ENCODE measurements around the gene BPIFB1. TPM values are rescaled to one million over a fixed set of nuclear protein-coding genes. Genes with fewer than 3 reads are reported as not detected.

The BPIFB1 gene
- total RNA-seq, 1 experiment from 2014 or later: not detected

DNA sequence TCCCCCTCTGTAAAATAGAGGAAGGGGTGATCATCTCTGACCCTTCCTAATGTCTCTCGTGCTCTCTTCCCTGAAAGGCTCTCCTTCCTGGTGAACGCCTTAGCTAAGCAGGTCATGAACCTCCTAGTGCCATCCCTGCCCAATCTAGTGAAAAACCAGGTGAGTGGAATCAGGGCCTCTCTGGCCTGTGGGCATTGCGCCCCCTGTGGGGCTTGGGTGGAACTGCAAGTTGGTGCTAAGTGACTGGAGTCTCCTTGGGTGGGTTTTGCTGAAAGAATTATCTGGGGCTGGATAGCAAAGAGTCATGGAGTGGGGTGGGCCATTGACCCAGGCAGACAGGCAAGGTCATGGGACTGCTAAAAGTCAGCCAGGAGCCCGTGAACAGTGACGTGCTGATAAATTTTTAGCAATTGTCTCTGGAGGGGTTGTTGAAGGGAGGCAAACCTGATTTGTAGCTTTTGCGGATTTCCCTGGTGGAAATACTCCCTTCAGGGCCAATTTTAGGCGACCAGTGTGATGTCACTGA, 8.9 kb downstream of the BPIFB1 start:
- ChIA-PET POLR2A (no interaction called here), CTCF (interaction anchor here (0.7 to 3.1 kb wide), 7 partner anchors 10 to 390 kb away, joined by 3 to 16 read pairs (median 4); no protein-coding TSS in a partner anchor)
- peaks cover 86% of the 10 kb centered on the region for H3K27me3 Mint-ChIP-seq (ENCODE audit: insufficient read depth, unreplicated experiment)
- H3K36me3 Mint-ChIP-seq (ENCODE audit: insufficient read depth, unreplicated experiment): no peaks in the 10 kb centered on the region
- H3K9me3 Mint-ChIP-seq (ENCODE audit: unreplicated experiment): no peaks in the 10 kb centered on the region
- H3K4me1 Mint-ChIP-seq (ENCODE audit: insufficient read depth, unreplicated experiment): no peaks in the 10 kb centered on the region
- peak; percentile 49 for DNase-seq (ENCODE audit: unreplicated experiment)
- H3K27ac Mint-ChIP-seq (ENCODE audit: low read depth, unreplicated experiment): no peak overlapping the region
- TF ChIP-seq, protein P1, sequence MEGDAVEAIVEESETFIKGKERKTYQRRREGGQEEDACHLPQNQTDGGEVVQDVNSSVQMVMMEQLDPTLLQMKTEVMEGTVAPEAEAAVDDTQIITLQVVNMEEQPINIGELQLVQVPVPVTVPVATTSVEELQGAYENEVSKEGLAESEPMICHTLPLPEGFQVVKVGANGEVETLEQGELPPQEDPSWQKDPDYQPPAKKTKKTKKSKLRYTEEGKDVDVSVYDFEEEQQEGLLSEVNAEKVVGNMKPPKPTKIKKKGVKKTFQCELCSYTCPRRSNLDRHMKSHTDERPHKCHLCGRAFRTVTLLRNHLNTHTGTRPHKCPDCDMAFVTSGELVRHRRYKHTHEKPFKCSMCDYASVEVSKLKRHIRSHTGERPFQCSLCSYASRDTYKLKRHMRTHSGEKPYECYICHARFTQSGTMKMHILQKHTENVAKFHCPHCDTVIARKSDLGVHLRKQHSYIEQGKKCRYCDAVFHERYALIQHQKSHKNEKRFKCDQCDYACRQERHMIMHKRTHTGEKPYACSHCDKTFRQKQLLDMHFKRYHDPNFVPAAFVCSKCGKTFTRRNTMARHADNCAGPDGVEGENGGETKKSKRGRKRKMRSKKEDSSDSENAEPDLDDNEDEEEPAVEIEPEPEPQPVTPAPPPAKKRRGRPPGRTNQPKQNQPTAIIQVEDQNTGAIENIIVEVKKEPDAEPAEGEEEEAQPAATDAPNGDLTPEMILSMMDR (IDR thresholded peaks at IDR 0.05; ENCODE audit: unreplicated experiment): peak; percentile 97
- intact Hi-C loops (cut with micrococcal nuclease): loop anchor here (10.0 kb wide), 1 partner anchor 617 kb away; the partner anchor contains the start of gene C20orf203
- no peak overlapping the region for H3K4me3 Mint-ChIP-seq (ENCODE audit: unreplicated experiment)
- no TSS peak for BruUV-seq (replicated peaks)

DNA sequence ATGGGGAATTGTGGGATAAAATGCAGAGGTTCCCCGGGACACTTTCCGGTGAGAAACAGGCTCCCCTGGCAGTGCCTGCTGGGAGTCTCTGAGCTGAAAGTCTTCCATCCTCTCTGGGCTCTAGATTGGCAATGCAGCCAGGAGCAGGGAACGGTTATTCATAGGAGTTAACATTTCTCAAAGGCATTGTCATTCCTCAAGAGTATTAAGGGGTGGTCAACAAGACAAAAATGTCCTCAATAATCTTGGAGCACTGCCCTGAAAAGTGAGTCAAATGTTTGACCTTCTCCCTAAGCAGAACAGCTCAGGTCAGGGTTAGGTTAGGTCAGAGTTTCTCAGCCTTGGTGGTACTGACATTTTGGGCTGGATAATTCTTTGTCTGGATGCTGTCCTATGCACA, 13.2 kb downstream of the BPIFB1 start:
- no peaks in the 10 kb centered on the region for H3K4me1 Mint-ChIP-seq (ENCODE audit: insufficient read depth, unreplicated experiment)
- H3K27me3 Mint-ChIP-seq (ENCODE audit: insufficient read depth, unreplicated experiment): peaks cover 67% of the 10 kb centered on the region
- H3K9me3 Mint-ChIP-seq (ENCODE audit: unreplicated experiment): no peaks in the 10 kb centered on the region
- no peaks in the 10 kb centered on the region for H3K36me3 Mint-ChIP-seq (ENCODE audit: insufficient read depth, unreplicated experiment)
- TF ChIP-seq, protein P1 (IDR thresholded peaks at IDR 0.05; ENCODE audit: unreplicated experiment): no peak
- intact Hi-C loops (cut with micrococcal nuclease): loop anchor here (5.0 to 10.0 kb wide), 2 partner anchors 199 to 621 kb away; partner anchors contain the start of gene C20orf203
- H3K4me3 Mint-ChIP-seq (ENCODE audit: unreplicated experiment): no peak overlapping the region
- CTCF ChIA-PET: interaction anchor here (1.0 to 1.1 kb wide), 2 partner anchors 199 to 395 kb away, joined by 3 read pairs; no protein-coding TSS in a partner anchor
- DNase-seq (ENCODE audit: unreplicated experiment): no peak
- H3K27ac Mint-ChIP-seq (ENCODE audit: low read depth, unreplicated experiment): no peak overlapping the region
- no TSS peak for BruUV-seq (replicated peaks)
- POLR2A ChIA-PET: no interaction called here

DNA sequence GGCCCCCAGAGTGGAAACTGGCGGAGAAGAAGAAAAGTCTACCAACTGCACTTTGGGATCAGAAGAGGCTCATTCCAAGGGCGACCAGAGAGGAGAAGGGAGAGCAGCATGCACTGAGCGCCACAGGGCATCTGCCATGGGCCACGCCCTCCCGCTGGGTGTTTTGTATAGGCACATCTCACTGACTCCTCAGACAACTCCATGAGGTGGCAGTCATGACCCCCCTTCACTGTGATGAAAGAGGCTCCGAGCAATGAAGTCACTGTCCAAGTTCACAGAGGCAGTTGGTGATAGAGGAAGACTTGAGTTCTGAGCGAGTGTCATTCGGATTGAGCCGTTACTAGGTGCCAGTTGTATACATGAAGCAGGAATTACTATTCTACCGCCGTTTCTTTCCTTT, 15.4 kb downstream of the BPIFB1 start:
- Mint-ChIP-seq H3K27ac (ENCODE audit: low read depth, unreplicated experiment) (no peak overlapping the region), H3K9me3 (ENCODE audit: unreplicated experiment) (no peaks in the 10 kb centered on the region), H3K27me3 (ENCODE audit: insufficient read depth, unreplicated experiment) (peaks cover 71% of the 10 kb centered on the region), H3K4me3 (ENCODE audit: unreplicated experiment) (no peak overlapping the region), H3K4me1 (ENCODE audit: insufficient read depth, unreplicated experiment) (no peaks in the 10 kb centered on the region), H3K36me3 (ENCODE audit: insufficient read depth, unreplicated experiment) (no peaks in the 10 kb centered on the region)
- intact Hi-C loops (cut with micrococcal nuclease): loop anchor here (5.0 to 10.0 kb wide), 2 partner anchors 201 to 624 kb away; partner anchors contain the start of gene C20orf203
- no TSS peak for BruUV-seq (replicated peaks)
- POLR2A ChIA-PET: no interaction called here
- TF ChIP-seq, protein P1 (IDR thresholded peaks at IDR 0.05; ENCODE audit: unreplicated experiment): no peak
- no peak for DNase-seq (ENCODE audit: unreplicated experiment)
- CTCF ChIA-PET: interaction anchor here (0.6 to 2.2 kb wide), 8 partner anchors 9 to 844 kb away, joined by 3 to 11 read pairs (median 6); partner anchors contain the start of gene BPIFB1

DNA sequence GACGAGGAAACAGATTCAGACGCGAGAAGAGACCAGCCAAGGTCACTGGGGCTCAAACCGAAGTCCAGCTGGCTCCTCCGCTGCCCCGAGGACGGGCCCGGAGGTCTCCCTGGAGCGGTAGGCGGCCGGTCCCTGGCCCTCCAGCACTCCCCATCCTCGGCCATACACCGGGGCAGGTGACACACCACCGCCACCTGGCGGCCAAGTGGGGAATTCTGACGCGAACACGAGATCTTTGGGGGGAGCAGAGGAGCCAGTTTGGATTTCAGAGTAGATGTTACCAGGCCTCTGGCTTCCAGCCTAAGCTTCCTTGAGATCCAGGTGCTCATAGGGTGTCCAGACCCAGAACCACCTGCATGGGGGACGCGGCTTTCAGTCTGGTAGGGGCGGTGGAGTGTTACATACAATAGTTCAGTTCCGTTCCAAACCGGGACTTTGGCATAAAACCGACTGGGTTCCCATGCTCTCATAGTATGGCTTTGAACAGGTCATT, 16.1 kb downstream of the BPIFB1 start:
- H3K27me3 Mint-ChIP-seq (ENCODE audit: insufficient read depth, unreplicated experiment): peaks cover 68% of the 10 kb centered on the region

More for the DNA sequence above, 16.1 kb downstream of the BPIFB1 start:
- H3K9me3 Mint-ChIP-seq (ENCODE audit: unreplicated experiment): no peaks in the 10 kb centered on the region
- ChIA-PET CTCF (interaction anchor here (0.5 to 3.1 kb wide), 33 partner anchors 10 to 1234 kb away, joined by 3 to 22 read pairs (median 5); partner anchors contain the start of gene BPIFB1), POLR2A (interaction anchor here (1.8 kb wide), 1 partner anchor 14 kb away, joined by 5 read pairs; no protein-coding TSS in a partner anchor)
- TF ChIP-seq, protein P1 (IDR thresholded peaks at IDR 0.05; ENCODE audit: unreplicated experiment): peak; percentile 96
- no peaks in the 10 kb centered on the region for H3K36me3 Mint-ChIP-seq (ENCODE audit: insufficient read depth, unreplicated experiment)
- BruUV-seq (replicated peaks): no TSS peak
- peak; percentile 64 for DNase-seq (ENCODE audit: unreplicated experiment)
- intact Hi-C loops (cut with micrococcal nuclease): loop anchor here (1.0 to 10.0 kb wide), 4 partner anchors 202 to 624 kb away; partner anchors contain the start of gene C20orf203
- H3K4me3 Mint-ChIP-seq (ENCODE audit: unreplicated experiment): no peak overlapping the region
- H3K27ac Mint-ChIP-seq (ENCODE audit: low read depth, unreplicated experiment): no peak overlapping the region
- no peaks in the 10 kb centered on the region for H3K4me1 Mint-ChIP-seq (ENCODE audit: insufficient read depth, unreplicated experiment)
